DMS153 (cell line): ENCODE data around the gene DRC1.
A peak's percentile ranks its signal among the peaks of the same experiment; 100 is the strongest.

Experiments used
- DNase-seq: peaks from one replicate; lab custom pipeline; 2025; lab: John Stamatoyannopoulos, UW

DRC1 gene

GRCh38 chr2:26448651-26449050, 46.9 kb downstream of the DRC1 start:
- DNase-seq = no peak

GRCh38 chr2:26449278-26450030, 47.7 kb downstream of the DRC1 start:
- DNase-seq = no peak

DNA sequence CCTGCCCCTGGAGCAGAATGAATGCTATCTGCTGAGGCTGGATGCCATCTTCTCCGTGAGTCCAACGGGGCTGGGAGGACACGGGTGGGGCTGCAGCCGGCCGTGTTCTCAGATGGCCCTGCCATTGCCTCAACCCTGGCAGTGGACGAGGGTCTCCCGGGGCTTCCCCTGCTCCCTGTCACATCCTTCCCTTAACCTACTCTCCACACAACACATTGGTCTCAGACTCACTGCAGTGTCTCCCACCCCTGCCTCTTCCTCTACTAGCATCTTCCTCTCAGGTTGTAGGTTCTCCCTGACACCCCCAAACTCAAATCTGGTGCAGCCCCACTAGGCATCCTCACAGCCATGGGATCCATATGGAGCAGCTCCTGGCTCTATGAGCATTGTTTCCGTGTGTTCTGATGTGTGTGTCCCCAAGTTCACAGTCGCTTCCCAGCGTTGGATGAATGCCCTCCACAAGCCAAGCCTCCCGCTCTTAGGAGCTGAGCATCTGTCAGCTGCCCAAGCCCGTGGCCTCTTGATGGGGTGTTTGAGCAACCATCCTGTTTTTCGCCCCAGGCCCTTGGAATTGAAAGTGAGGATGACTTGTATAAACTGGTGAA, 48.4 kb downstream of the DRC1 start:
- DNase-seq = no peak

DNA sequence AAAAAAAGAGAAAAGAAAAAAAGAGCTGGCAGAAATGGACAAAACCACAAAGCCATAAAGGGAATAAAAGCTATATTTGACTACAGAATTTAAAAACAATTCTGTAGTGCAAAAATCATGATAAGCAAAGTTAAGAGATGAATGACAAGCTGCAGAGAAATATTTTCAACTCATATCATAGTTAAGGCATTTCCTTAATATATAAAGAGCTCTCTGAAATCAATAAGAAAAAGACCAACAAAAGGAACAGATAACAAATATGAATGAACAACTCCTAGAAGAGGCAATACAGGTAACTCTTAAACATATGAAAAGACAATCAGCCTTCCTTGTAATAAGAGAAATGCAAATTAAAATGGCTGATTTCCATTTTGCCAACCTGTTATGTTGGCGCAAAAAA, 50.0 kb downstream of the DRC1 start:
- no peak for DNase-seq

GRCh38 chr2:26453421-26454329, 52.0 kb downstream of the DRC1 start:
- DNase-seq = no peak

DNA sequence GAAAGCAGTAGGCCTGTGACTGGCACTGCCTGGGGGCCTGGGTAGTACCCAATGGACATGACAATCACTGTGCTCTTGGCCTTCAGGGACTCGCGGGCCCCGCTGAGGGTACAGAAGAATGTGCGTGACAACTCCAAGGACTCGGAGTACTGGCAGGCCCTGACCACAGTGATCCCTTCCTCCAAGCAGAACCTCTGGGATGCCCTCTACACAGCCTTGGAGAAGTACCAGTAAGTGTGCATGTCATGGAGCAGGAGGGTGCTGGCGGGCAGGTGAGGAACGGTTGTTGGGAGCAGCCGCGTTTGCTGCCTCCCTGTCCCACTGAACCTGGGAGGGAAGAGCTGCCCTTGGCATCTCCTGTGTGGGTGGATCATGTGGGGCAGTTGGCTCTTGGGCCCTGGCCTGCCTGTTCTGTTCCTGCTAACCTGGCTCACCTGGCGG, 52.9 kb downstream of the DRC1 start:
- DNase-seq = no peak

DNA sequence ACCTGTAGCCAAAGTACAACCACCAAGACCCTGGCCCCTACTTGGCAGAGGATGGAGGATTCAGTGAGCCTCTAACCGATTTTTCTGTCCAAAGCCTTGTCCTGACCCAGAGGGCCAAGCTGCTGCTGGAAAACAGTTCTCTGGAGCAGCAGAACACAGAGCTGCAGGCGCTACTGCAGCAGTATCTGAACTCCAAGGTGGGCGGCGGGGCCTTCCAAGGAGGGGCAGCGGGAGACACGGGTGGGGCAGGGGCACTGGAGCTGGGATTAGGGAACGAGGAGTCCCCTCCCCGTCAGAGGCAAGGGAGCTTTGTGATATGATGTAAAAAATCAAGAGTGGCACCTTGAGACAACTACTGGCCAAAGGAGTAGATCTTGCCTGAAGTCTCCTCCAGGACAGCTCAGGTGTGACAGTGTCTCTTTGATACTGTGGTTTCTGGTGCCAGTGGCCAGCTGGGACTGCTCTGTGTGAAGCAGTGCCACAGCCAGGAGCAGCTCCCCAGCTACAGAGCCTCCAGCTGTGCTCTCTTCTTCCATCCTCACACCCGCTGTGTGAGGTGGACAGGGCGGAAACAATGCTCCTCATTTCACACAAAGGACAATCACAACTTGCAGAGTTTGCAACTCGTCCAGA, 53.4 kb downstream of the DRC1 start:
- no peak for DNase-seq

- DNase-seq = no peak
These were observed 54.1 kb downstream of the DRC1 start for GRCh38 chr2:26455670-26456439.

- no peak for DNase-seq
These were observed 54.9 kb downstream of the DRC1 start for GRCh38 chr2:26456440-26457250.

- no peak for DNase-seq
These were observed 55.5 kb downstream of the DRC1 start for GRCh38 chr2:26457251-26457666.

DNA sequence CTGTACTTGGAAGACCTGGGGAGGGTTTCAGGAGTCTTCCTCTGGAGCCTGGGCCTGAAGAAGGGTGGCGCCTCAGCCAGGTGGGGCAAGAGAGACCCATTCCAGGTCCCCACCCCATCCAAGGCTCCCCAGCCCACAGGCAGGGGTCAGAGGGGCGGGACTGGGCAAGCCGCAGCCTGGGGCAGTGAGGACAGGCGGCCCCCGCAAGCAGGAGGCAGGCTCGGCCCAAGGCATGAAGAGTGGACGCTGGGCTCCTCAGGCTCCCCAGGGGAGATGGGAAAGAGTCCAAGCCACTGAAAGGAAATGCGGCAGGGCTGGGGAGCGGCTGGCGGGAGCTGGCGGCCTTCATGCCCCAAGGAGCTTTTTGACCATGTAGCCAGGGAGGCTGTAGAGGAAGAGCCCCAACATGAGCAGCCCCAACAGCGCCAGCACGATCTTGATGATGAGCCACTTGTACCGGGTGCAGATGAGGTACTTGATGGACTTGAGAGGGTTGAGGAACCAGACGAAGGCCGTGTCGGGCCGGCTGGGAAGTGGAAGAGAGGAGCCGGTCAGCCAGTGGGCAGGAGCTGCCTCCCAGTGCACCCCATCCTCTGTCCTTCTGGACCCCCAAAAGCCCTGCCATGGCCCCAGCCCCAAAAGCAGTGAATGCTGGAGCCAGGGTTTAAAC, 56.1 kb downstream of the DRC1 start:
- no peak for DNase-seq

GRCh38 chr2:26458365-26459042, 56.8 kb downstream of the DRC1 start:
- DNase-seq = no peak

GRCh38 chr2:26459991-26460612, 58.4 kb downstream of the DRC1 start:
- no peak for DNase-seq

DNA sequence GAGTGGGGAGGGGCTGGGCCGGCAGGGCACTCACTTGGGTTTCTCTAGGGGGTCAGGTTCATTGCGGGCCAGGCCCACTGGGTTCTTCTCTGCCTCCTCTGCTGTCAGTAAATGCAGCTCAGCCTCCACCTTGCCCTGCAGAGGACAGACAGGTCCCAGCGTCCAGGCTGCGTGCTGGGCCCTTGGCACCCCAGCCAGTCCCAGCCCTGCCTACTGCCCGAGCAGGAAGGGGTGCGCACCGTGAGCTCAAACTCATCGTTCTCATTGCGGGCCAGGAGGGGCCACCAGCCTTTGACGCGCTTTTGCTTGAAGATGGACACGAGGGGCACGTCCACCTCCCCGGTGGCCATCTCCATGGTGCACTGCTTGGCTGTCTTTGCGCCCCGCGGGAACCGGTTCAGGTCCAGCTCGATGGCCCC, 58.9 kb downstream of the DRC1 start:
- no peak for DNase-seq

DNA sequence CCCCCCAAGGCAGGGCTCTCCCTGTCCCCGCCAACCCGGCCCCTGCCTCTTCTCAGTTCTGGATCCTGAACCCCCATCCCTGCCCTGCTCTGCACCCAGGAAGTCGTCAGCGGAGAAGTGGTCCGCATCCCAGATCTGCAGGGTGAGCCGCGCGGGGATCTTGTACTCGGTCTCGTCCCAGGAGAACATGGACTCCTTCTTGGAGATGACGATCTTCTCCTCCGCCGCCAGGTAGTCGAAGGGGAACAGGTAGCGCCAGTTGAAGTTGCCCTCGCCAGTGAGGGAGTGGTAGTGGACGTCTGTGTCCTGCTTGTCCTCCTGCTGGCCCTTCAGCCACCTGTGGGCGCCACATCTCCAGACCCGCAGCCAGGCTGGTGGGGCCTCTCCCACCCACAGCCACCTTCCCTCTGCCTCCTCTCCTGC, 59.9 kb downstream of the DRC1 start:
- DNase-seq = no peak

- no peak for DNase-seq
These were observed 60.4 kb downstream of the DRC1 start for GRCh38 chr2:26462100-26462499.

DNA sequence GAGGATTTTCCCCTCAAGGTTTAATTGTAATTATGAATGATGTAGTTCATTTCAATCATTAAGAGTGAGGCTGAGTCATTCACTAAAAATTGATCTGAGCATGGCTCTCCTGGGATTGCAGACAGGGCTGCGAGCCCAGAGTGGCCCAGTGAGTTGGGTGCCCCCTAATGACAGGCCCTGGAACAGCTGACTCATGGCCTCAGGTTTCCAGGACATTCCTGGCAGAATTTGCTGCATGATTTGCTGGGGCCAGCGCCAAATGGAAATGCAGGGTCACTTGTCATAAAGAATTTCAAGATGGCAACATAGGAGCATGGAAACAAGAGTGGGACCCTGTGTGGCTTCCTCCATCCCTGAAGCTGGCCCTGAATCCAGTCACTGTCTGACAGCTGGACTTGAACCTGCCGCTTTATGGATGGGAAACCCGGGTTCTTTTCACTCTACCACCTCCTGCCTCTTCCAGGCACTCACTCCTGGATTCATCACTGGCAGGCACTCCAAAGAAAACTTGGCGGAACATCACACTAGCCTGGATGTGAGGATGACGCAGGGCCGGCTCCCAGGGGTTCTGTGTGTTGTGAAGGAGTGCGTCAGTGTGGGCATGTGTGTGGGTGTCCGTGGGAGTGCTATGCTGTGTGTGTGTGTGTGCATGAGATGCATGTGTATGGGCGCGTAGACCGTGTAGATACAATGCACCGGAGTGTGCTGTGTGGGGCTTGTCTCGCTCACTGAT, 61.0 kb downstream of the DRC1 start:
- DNase-seq = peak; percentile 34
